Measurements from ENCODE around the gene SUPT4H1.

Gene SUPT4H1

DNA sequence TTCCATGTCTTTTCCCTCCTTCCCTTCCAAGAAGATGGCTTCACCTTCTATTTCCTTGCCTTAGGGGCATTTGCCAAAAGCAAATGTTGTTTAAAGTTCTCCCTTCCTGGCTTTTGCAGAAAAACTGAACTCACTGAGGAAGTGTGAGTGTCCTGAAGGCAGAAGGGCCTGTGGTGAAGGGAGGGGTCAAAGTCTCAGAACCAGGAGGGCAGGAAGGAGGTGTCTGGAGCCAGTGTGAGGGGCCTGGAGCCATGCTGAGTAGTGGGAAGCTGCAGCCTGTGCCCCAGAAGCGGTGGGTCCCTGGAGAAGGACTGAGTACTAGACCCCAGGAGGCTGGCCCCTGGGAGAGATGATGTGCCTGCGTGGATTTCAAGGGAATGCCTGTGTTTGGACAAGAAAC, 23.8 kb upstream of the SUPT4H1 start:
- TF ChIP-seq, protein P1, sequence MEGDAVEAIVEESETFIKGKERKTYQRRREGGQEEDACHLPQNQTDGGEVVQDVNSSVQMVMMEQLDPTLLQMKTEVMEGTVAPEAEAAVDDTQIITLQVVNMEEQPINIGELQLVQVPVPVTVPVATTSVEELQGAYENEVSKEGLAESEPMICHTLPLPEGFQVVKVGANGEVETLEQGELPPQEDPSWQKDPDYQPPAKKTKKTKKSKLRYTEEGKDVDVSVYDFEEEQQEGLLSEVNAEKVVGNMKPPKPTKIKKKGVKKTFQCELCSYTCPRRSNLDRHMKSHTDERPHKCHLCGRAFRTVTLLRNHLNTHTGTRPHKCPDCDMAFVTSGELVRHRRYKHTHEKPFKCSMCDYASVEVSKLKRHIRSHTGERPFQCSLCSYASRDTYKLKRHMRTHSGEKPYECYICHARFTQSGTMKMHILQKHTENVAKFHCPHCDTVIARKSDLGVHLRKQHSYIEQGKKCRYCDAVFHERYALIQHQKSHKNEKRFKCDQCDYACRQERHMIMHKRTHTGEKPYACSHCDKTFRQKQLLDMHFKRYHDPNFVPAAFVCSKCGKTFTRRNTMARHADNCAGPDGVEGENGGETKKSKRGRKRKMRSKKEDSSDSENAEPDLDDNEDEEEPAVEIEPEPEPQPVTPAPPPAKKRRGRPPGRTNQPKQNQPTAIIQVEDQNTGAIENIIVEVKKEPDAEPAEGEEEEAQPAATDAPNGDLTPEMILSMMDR (IDR thresholded peaks at IDR 0.05; ENCODE audit: low read length, missing control alignments) = no peak
- no peak overlapping the region for H3K4me3 ChIP-seq (replicated peaks; ENCODE audit: low read depth, low read length)
- no peak for DNase-seq (ENCODE audit: low read depth)

DNA sequence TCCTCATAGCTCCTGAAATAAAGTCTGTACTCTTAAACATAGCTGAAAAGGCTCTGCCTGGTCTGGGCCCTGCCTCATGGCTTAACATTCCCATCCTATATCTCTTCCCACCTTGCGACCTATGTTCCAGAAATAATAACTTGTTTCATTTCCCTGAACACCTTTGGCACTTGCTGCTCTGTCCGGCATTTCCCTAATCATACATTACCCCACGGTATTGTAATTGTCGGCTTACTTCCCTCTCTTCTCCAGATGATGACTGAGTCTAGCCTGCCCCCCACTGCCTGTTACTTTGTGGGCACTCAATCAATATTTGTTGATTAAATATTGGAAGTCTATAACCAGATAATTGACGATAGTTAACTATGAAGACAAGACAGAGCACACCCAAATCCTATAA, 23.3 kb upstream of the SUPT4H1 start:
- TF ChIP-seq, protein P1 (IDR thresholded peaks at IDR 0.05; ENCODE audit: low read length, missing control alignments) = no peak
- no peak overlapping the region for H3K4me3 ChIP-seq (replicated peaks; ENCODE audit: low read depth, low read length)
- no peak for DNase-seq (ENCODE audit: low read depth)

- DNase-seq (ENCODE audit: low read depth) = no peak
- H3K4me3 ChIP-seq (replicated peaks; ENCODE audit: low read depth, low read length) = no peak overlapping the region
- TF ChIP-seq, protein P1 (IDR thresholded peaks at IDR 0.05; ENCODE audit: low read length, missing control alignments) = no peak
Measured at GRCh38 chr17:58373923-58374322, 21.9 kb upstream of the SUPT4H1 start.

DNA sequence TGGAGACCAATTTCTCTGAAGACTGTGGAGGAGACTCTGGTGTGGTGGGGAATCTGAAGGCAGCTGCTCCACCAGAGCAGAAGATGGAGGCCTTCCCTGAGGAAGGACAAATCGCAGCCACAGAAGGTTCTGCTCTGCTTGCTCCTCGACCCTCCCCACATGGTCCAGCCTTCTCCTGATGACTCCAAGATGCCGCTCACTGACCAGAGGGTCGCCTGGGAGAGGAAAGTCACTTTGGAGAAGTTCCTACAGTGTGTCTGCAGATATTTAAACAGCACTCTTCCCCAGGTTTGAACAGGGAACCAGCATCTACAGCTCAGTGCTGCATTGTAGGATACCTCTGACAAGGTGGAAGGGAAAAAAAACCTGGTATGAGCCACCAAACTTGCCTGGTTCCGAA, 21.0 kb upstream of the SUPT4H1 start:
- no peak overlapping the region for H3K4me3 ChIP-seq (replicated peaks; ENCODE audit: low read depth, low read length)
- DNase-seq (ENCODE audit: low read depth) = no peak
- TF ChIP-seq, protein P1 (IDR thresholded peaks at IDR 0.05; ENCODE audit: low read length, missing control alignments) = no peak

GRCh38 chr17:58371300-58371950, 19.4 kb upstream of the SUPT4H1 start:
- H3K4me3 ChIP-seq (replicated peaks; ENCODE audit: low read depth, low read length) = no peak overlapping the region
- DNase-seq (ENCODE audit: low read depth) = no peak
- TF ChIP-seq, protein P1 (IDR thresholded peaks at IDR 0.05; ENCODE audit: low read length, missing control alignments) = no peak

DNA sequence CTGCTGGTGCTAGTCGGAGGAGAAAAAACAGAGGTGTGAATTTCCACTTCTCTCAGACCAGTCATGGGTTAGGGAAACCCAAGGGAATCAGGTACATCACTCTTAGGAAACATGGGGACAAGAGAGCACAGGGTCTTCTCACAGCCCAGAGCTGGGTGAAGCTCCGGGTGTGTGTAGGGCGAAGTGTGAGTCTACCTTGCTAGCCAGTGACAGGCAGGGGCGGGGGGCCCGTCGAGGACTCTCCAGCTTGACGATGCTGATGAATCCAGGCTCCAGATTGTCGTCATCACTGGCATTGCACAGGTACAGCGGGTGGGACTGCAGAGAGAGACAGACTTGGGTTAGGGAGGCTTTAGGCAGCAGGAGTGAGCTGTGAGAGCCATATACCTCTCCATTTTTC, 18.7 kb upstream of the SUPT4H1 start:
- no peak for DNase-seq (ENCODE audit: low read depth)
- TF ChIP-seq, protein P1 (IDR thresholded peaks at IDR 0.05; ENCODE audit: low read length, missing control alignments) = no peak
- H3K4me3 ChIP-seq (replicated peaks; ENCODE audit: low read depth, low read length) = no peak overlapping the region

DNA sequence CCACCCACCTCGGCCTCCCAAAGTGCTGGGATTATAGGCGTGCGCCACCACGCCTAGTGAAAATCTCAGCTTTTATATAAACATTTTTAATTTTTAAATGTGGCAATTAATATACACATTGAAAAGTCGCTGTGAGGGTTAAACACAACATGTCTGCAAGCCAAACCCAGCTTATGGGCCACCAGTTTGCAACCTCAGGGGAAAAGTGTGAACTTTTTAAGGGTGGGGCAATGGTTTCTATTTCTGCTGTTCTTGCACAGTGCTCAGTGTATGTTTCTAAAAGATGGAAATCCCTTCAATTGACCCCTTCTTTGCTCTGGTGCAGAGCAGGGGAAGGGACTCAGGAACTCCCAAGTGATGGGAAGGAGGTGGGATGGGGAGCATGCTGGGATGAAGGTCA, 18.3 kb upstream of the SUPT4H1 start:
- no peak for DNase-seq (ENCODE audit: low read depth)
- TF ChIP-seq, protein P1 (IDR thresholded peaks at IDR 0.05; ENCODE audit: low read length, missing control alignments) = no peak
- H3K4me3 ChIP-seq (replicated peaks; ENCODE audit: low read depth, low read length) = no peak overlapping the region
